Head of caudate nucleus (tissue), 42 donors: ENCODE data around the gene ENDOV.
A peak's percentile ranks its signal among the peaks of the same experiment; 100 is the strongest.
"Not testable (repeated sequence)": the region's sequence is repeated elsewhere in the genome, so short reads cannot be mapped to it uniquely, and the experiment has no call there.

Experiments used
- DNase-seq, 42 donors: peaks; one replicate each; pipeline versions ENCODE4 v3.0.0 to v3.0.0-alpha.2; 2020 to 2021; ENCODE audit warnings: mixed read lengths in 7 of 42
- intact Hi-C: fragments of 100-400 bp; cut with DNase I; formaldehyde crosslinking; loops from one replicate; pipeline ENCODE4 v1.15.0; 2022

ENDOV gene

GRCh38 chr17:80410441-80411087, 4.4 kb upstream of the ENDOV start:
- not testable (repeated sequence) for DNase-seq

DNA sequence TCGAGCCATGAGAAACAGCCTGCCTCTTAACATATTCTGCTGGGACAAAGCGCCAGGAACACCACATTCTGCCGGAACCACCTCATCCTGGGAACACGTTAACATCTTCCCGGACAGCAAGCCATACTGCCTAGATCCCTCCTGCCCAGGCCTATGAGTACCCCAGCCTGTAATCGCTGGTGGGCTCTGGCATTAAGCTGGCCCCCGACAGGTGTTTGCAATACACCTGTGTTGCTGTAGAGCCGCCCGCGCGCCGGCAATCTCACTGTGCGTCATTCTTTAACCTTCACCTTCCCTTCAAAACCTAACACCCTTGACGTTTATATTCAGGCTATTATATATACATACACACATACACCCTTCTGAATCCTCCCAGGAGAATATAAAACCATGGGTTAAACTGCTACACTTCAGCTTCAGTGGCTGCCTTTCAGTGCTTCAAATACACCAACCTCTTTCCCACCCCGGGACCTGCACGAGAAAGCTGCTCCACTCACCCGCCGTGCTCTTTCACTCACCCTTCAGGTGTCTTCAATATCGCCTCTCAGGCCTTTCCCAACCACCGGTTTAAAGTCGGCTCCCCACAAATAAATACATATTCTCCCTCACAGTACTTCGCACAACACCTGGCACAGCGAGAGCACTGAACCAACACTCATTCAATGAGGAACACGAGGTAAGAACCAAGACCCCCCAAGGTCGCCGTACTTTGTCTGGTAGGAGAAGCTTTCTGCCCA, 1.0 kb upstream of the ENDOV start:
- intact Hi-C loops = loop anchor here (2.0 kb wide), 1 partner anchor 41 kb away; no protein-coding TSS in a partner anchor
- DNase-seq = peak in 14 of 42 donors; percentile 11 to 64 (median 36)

More at GRCh38 chr17:80410441-80411087, 4.4 kb upstream of the ENDOV start:
- intact Hi-C loops = not testable (repeated sequence)

DNA sequence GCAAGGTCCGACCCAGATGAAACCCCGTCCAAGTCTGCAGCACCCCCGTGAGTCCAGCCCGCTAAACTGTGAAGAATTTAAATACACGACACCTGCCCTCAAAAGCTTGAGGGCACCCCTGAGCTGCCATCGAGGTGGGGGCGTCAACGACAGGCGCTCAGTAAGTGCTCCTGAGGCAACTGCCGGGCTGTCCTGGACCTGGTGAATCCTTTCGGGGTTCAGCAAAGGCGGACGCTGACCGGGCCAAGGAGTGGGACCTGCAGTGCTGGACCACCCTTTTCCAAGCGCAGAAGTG, 512 bp upstream of the ENDOV start:
- intact Hi-C loops = loop anchor here (2.0 kb wide), 1 partner anchor 40 kb away; no protein-coding TSS in a partner anchor
- DNase-seq = peak in 29 of 42 donors; percentile 8 to 72 (median 39)

- DNase-seq = peak in 1 of 42 donors; percentile 41
- intact Hi-C loops = loop anchor here (2.0 kb wide), 1 partner anchor 39 kb away; no protein-coding TSS in a partner anchor
Measured at GRCh38 chr17:80415626-80416137, 715 bp downstream of the ENDOV start.

- intact Hi-C loops = no loop called here
- no peak for DNase-seq
Measured at GRCh38 chr17:80416260-80416939, 1.4 kb downstream of the ENDOV start.

DNA sequence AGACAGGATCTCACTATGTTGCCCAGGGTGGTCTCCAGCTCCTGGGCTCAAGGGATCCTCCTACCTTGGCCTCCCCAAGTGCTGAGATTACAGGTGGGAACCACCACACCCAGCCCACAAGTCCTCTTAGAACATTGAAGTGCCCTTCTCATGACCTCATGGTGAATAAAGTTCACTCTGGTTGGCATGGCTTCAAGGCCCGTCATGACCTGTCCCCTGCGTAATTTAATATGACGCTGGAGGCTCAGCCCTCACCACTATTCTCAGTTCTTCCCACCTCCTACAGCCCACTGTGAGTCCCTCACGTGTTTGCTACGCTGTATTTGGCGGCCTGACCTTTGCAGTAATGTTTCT, 1.9 kb downstream of the ENDOV start:
- DNase-seq = no peak
- intact Hi-C loops = no loop called here

- intact Hi-C loops = no loop called here
- no peak for DNase-seq
Measured at GRCh38 chr17:80418589-80418988, 3.6 kb downstream of the ENDOV start.

GRCh38 chr17:80419255-80419654, 4.3 kb downstream of the ENDOV start:
- DNase-seq = no peak
- intact Hi-C loops = no loop called here

GRCh38 chr17:80421381-80422090, 6.6 kb downstream of the ENDOV start:
- intact Hi-C loops = no loop called here
- no peak for DNase-seq

- no peak for DNase-seq
- intact Hi-C loops = no loop called here
Measured at GRCh38 chr17:80422276-80422675, 7.3 kb downstream of the ENDOV start.

DNA sequence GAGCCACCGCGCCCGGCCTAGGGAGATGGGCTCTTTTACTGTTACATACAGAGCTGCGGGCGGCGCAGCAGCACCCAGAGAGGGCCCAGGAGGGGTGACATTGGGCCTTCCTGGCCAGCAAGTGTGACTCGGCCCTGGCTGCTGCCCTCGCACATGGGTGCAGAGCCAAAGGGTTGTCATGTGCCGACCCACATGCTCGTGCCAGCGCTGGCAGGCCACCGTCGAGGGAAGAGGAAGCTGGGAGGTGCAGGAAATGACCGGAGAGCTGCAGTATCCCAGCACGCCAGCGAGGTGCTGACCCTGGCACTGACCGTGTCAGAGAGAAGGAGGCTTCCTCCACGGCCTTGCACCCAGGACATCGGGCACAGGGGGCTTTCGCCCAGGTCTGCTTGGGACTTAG, 8.0 kb downstream of the ENDOV start:
- intact Hi-C loops = no loop called here
- peak in 1 of 42 donors; percentile 27 for DNase-seq

GRCh38 chr17:80423536-80424225, 8.7 kb downstream of the ENDOV start:
- DNase-seq = peak in 1 of 42 donors; percentile 22

GRCh38 chr17:80424261-80424660, 9.3 kb downstream of the ENDOV start:
- intact Hi-C loops = no loop called here
- DNase-seq = no peak

More at GRCh38 chr17:80423536-80424225, 8.7 kb downstream of the ENDOV start:
- intact Hi-C loops = no loop called here

- intact Hi-C loops = no loop called here
- no peak for DNase-seq
Measured at GRCh38 chr17:80424878-80425765, 10.2 kb downstream of the ENDOV start.

DNA sequence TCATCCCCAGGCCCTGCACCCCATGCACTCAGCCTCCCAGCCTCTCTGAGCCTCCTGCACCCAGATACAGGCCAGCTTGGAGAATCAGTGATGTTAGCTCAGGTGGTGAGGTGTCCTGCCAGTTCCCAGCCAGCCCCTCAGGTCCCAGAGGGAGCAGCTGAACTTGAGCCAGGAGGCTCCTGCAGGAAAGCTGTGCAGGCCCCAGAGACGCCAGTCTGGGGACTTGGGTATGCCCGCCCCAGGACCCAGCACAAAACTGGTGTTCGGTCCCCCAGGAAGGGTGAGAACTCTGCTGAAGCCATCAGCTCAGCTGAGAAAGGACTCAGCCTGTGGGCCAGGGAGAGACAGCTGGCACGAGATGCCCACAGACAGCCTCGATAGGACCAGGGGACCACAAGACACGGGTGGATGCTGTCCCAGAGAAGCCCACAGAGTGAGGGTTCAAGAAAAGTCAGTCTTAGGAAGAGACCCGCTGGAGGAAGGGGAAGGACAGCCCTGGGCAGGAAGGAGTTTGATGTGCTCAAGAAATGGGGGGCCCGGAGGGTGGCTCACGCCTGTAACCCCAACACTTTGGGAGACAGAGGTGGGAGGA, 11.0 kb downstream of the ENDOV start:
- DNase-seq = no peak

GRCh38 chr17:80426671-80427326, 11.8 kb downstream of the ENDOV start:
- DNase-seq = peak; percentile 54 to 90 (median 78)
- intact Hi-C loops = loop anchor here (2.0 kb wide), 1 partner anchor 556 kb away; no protein-coding TSS in a partner anchor

More for the DNA sequence above, 11.0 kb downstream of the ENDOV start:
- intact Hi-C loops = loop anchor here (2.0 kb wide), 1 partner anchor 557 kb away; no protein-coding TSS in a partner anchor
